Measurements from ENCODE around the gene PROSER2. TPM values are rescaled to one million over a fixed set of nuclear protein-coding genes. Genes with fewer than 3 reads are reported as not detected.

Gene PROSER2
- total and polyA plus RNA-seq, 9 donors = 1.3 to 13.4 (median 3.7) TPM

DNA sequence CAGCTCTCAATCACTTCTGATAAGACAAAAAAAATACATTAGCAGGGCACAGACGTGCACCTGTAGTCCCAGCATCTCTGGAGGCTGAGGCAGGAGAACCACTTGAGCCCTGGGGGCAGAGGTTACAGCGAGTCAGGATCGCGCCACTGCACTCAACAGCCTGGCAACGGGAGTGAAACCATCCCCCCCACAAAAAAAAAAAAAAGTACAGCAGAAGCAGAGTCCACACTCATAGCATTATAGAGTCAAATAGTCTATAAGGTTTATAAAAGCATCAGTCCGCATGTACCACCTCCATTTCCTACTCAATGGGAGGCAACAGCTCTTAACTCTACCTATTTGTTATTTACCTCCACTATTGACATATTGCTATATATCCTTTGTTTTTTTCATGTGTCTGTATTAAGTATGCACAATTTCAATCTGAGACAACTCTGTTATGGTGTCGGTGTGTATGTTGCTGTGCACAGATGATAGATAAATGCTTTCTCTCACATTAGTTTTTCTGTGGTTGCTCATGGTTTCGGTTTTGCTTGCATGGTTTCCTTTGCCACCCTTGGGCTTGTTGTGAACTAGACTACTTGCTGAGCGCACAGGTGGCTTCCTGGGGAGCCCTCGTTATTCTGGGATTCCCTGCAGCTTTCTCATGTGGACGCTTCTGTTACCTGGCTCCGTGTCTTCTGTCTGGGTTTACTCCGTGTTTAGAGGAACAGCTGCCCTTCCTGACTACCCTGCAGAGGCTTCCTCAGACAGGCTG, 40.4 kb downstream of the PROSER2 start:
- no peaks in the 10 kb centered on the region for H3K9me3 ChIP-seq
- no peaks in the 10 kb centered on the region for H3K27me3 ChIP-seq
- no peak for DNase-seq
- no peaks in the 10 kb centered on the region for H3K4me1 ChIP-seq (ENCODE audit: insufficient read depth)
- H3K27ac ChIP-seq = no peak overlapping the region
- H3K4me3 ChIP-seq = no peak overlapping the region
- 81 to 87% (median 84%) methylated on average over 13 of the region's 13 CpGs for WGBS, 3 donors
- no peaks in the 10 kb centered on the region for H3K36me3 ChIP-seq
- TF ChIP-seq POLR2A (IDR thresholded peaks at IDR 0.05) (no peak), EP300 (IDR thresholded peaks at IDR 0.05) (no peak)
- TF ChIP-seq, protein P1, sequence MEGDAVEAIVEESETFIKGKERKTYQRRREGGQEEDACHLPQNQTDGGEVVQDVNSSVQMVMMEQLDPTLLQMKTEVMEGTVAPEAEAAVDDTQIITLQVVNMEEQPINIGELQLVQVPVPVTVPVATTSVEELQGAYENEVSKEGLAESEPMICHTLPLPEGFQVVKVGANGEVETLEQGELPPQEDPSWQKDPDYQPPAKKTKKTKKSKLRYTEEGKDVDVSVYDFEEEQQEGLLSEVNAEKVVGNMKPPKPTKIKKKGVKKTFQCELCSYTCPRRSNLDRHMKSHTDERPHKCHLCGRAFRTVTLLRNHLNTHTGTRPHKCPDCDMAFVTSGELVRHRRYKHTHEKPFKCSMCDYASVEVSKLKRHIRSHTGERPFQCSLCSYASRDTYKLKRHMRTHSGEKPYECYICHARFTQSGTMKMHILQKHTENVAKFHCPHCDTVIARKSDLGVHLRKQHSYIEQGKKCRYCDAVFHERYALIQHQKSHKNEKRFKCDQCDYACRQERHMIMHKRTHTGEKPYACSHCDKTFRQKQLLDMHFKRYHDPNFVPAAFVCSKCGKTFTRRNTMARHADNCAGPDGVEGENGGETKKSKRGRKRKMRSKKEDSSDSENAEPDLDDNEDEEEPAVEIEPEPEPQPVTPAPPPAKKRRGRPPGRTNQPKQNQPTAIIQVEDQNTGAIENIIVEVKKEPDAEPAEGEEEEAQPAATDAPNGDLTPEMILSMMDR (IDR thresholded peaks at IDR 0.05) = no peak
- intact Hi-C loops (cut with DNase I) = no loop called here

DNA sequence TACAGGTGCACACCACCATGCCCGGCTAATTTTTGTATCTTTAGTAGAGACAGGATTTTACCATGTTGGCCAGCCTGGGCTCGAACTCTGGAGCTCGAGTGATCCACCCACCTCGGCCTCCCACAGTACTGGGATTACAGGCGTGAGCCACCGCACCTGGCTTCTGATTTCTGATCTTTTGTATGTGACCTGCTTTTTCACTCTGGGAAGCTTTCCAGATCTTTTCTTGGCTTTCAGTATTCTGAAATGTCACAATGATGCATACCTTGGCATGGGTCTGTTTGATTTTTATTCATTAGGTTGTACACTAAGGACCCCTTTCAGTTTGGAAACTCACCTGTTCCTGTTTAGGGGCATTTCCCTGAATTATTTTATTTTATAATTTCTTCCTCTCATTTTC, 41.6 kb downstream of the PROSER2 start:
- TF ChIP-seq, protein P1 (IDR thresholded peaks at IDR 0.05) = no peak
- no peak for TF ChIP-seq POLR2A (IDR thresholded peaks at IDR 0.05)
- TF ChIP-seq EP300 (IDR thresholded peaks at IDR 0.05) = no peak
- WGBS, 3 donors = 80 to 82% (median 80%) methylated on average over 6 of the region's 6 CpGs
- H3K27ac ChIP-seq = no peak overlapping the region
- no peaks in the 10 kb centered on the region for H3K27me3 ChIP-seq
- intact Hi-C loops (cut with DNase I) = no loop called here
- no peak for DNase-seq
- no peaks in the 10 kb centered on the region for H3K4me1 ChIP-seq (ENCODE audit: insufficient read depth)
- no peaks in the 10 kb centered on the region for H3K36me3 ChIP-seq
- H3K9me3 ChIP-seq = no peaks in the 10 kb centered on the region
- H3K4me3 ChIP-seq = no peak overlapping the region

DNA sequence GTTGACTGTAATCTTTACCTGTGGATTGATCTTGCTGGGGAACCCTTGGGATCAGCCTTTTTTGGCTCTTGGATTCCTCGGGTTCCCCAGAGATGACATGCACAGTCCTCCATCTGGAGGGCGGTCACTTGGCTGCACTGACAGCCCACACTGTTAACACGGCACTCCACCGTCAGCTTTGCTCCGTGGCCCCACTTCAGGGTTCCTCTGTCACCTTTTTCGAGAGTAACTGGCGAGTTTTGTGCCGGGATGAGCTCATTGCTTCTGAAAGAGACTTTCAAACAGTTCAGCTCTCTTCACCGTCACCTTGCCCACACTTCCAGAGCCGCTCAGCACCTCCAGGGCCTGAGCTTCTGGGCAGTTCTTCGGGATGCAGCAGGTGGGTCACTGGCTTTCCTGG, 42.4 kb downstream of the PROSER2 start:
- H3K27ac ChIP-seq = no peak overlapping the region
- H3K36me3 ChIP-seq = no peaks in the 10 kb centered on the region
- no peaks in the 10 kb centered on the region for H3K4me1 ChIP-seq (ENCODE audit: insufficient read depth)
- TF ChIP-seq POLR2A (IDR thresholded peaks at IDR 0.05) (no peak), EP300 (IDR thresholded peaks at IDR 0.05) (no peak)
- TF ChIP-seq, protein P1 (IDR thresholded peaks at IDR 0.05) = no peak
- no peak for DNase-seq
- no peak overlapping the region for H3K4me3 ChIP-seq
- H3K27me3 ChIP-seq = no peaks in the 10 kb centered on the region
- H3K9me3 ChIP-seq = no peaks in the 10 kb centered on the region
- 82 to 86% (median 85%) methylated on average over 11 of the region's 11 CpGs for WGBS, 3 donors
- intact Hi-C loops (cut with DNase I) = no loop called here

DNA sequence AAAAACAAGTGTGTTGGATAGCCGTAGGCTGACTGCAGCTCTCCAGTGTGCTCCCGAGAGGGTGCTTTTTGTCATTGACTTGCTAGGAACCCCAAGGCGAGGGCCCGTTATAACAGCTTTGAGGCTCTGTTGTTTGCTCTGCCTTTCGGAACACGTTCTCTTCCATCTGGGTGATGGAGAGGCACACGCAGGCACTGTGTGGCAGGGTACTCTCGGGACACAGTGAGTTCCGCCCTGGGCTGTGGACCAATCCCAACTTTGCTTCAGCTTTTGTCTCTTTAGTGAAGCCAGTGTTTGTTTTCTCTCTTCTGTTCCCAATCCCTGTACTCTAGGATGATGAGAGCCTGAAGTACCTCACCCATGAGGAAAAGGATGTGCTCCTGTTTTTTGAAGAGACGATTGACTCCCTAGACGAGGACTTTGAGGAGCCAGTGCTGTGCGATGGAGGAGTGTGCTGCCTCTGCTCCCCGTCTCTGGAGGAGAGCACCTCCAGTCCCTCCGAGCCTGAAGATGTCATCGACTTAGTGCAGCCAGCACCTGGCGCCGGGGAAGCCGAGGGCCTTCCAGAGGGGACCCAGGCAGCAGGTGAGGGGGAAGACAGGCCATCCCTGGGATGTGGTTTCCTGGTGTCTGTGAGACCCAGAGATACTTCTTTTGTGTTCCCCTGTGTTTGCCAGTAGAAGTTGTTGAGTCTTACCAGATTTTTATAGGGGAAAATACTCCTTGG, 43.2 kb downstream of the PROSER2 start:
- TF ChIP-seq, protein P1 (IDR thresholded peaks at IDR 0.05) = no peak
- no peak for TF ChIP-seq POLR2A (IDR thresholded peaks at IDR 0.05)
- no peak for TF ChIP-seq EP300 (IDR thresholded peaks at IDR 0.05)
- 95 to 96% (median 95%) methylated on average over 18 of the region's 18 CpGs for WGBS, 3 donors
- Histone ChIP-seq H3K36me3 (no peaks in the 10 kb centered on the region), H3K4me1 (ENCODE audit: insufficient read depth) (no peaks in the 10 kb centered on the region), H3K27me3 (no peaks in the 10 kb centered on the region), H3K9me3 (no peaks in the 10 kb centered on the region), H3K27ac (no peak overlapping the region), H3K4me3 (no peak overlapping the region)
- no peak for DNase-seq
- intact Hi-C loops (cut with DNase I) = no loop called here

Measured in ovary (tissue), 9 donors.